HepG2 (cell line): ENCODE measurements around the gene INSRR. TPM values are rescaled to one million over a fixed set of nuclear protein-coding genes. Genes with fewer than 3 reads are reported as not detected.

Source experiments
- ATAC-seq: fragments of 200-7000 bp; cut with Tn5 transposase; 3 replicates; pipeline ENCODE4 v1.9.1; 2020; ENCODE audit warnings: mild to moderate bottlenecking, moderate library complexity
- BruUV-seq: library from RNA; stranded (reverse); fragments of 400-500 nt; replicated peaks from 2 replicates; lab custom pipeline; 2021; lab: Mats Ljungman, UMichigan
- CTCF ChIA-PET: fragments of 300-600 bp; formaldehyde crosslinking; extraction: SDS; loops from one replicate; lab custom pipeline; 2021; ENCODE audit warnings: low total read pairs, inconsistent platforms, low intra/inter-chr PET ratio; lab: Yijun Ruan, JAX
- POLR2A ChIA-PET: fragments of 350-600 bp; sonication (Branson Sonifier 250); formaldehyde crosslinking; loops from one replicate; lab custom pipeline; 2020; ENCODE audit warnings: antibody characterized with exemption, inconsistent platforms; lab: Yijun Ruan, JAX
- DNase-seq: peaks from one replicate; pipeline ENCODE4 v3.0.0-alpha.2; 2015; ENCODE audit warnings: low spot score
- FAIRE-seq: peaks from 3 replicates; lab custom pipeline; 2011; peaks lifted over from hg19 to GRCh38; lab: Jason Lieb, UNC
- H2AFZ ChIP-seq: one replicate; pipeline ENCODE4 v1.6.1; 2011; ENCODE audit warnings: low read length, inconsistent platforms
- H3K27ac ChIP-seq: fragments of 300-600 bp; 3 replicates; pipeline ENCODE4 v1.8.0; 2011; ENCODE audit warnings: mixed run types, mild to moderate bottlenecking, mixed read lengths, low read length, inconsistent platforms; ENCODE audit not compliant: insufficient read depth; ENCODE audit errors: extremely low read length
- H3K27me3 ChIP-seq, 2 experiments: fragments of 200-600 bp in 1 of 2; 2 replicates in 1 of 2; 3 replicates in 1 of 2; pipeline versions ENCODE4 v1.6.0 to v1.8.0; 2011; ENCODE audit warnings: low read length in 2 of 2, mild to moderate bottlenecking in 2 of 2, moderate library complexity in 2 of 2, inconsistent platforms in 1 of 2; ENCODE audit not compliant: insufficient read depth in 2 of 2, control insufficient read depth in 1 of 2
- H3K36me3 ChIP-seq, 2 experiments: fragments of 200-600 bp in 1 of 2; replicated peaks in 1 of 2; 2 replicates in 1 of 2; 3 replicates in 1 of 2; pipeline versions ENCODE4 v1.5.1 to v1.8.0; 2011; ENCODE audit warnings: low read length in 2 of 2, inconsistent platforms in 1 of 2; ENCODE audit not compliant: insufficient read depth in 2 of 2, control insufficient read depth in 1 of 2
- H3K4me1 ChIP-seq: 2 replicates; pipeline ENCODE4 v1.5.1; 2012; ENCODE audit warnings: low read length, inconsistent platforms; ENCODE audit not compliant: insufficient read depth
- H3K4me2 ChIP-seq: 2 replicates; pipeline ENCODE4 v1.6.0; 2011; ENCODE audit warnings: low read depth, low read length, inconsistent platforms
- H3K4me3 ChIP-seq, 3 experiments: fragments of 200-600 bp in 1 of 3; sonication (generic), shearing (Covaris generic) in 1 of 3; replicated peaks in 1 of 3; 2 replicates each; pipeline ENCODE4 v1.5.1; 2011 to 2016; ENCODE audit warnings: low read length in 3 of 3, inconsistent platforms in 2 of 3, low read depth in 2 of 3, mild to moderate bottlenecking in 2 of 3, control low read depth in 1 of 3, mixed read lengths in 1 of 3; ENCODE audit not compliant: insufficient read depth in 1 of 3
- H3K79me2 ChIP-seq: one replicate; pipeline ENCODE4 v1.6.1; 2011; ENCODE audit warnings: low read length, inconsistent platforms; ENCODE audit not compliant: insufficient read depth
- H3K9ac ChIP-seq: 2 replicates; pipeline ENCODE4 v1.6.0; 2011; ENCODE audit warnings: mild to moderate bottlenecking, low read depth, low read length, inconsistent platforms; ENCODE audit not compliant: insufficient read depth
- H3K9me3 ChIP-seq: 2 replicates; pipeline ENCODE4 v1.5.1; 2012; ENCODE audit warnings: mild to moderate bottlenecking, low read length
- H4K20me1 ChIP-seq: 2 replicates; pipeline ENCODE4 v1.6.0; 2011; ENCODE audit warnings: inconsistent platforms, mild to moderate bottlenecking, low read length, moderate library complexity; ENCODE audit not compliant: insufficient read depth
- THAP11 ChIP-seq: IDR thresholded peaks from 2 replicates; pipeline ENCODE4 v1.6.1; 2016; ENCODE audit warnings: missing biosample characterization, missing genetic modification reagents
- ZFP90 ChIP-seq: sonication (generic); formaldehyde crosslinking; IDR thresholded peaks from 2 replicates; pipeline ENCODE4 v1.8.0; 2022; ENCODE audit warnings: missing genetic modification reagents, mild to moderate bottlenecking, inconsistent platforms, borderline replicate concordance
- WGBS: methylation state at CpG from one replicate; pipeline ENCODE4 v1.1.6; 2017; ENCODE audit warnings: low lambda C conversion rate; 5-methylcytosine and 5-hydroxymethylcytosine counted together
- in situ Hi-C: cut with HindIII; loops from 2 replicates; pipeline ENCODE4 v1.10.0; 2017; ENCODE audit warnings: low pct_unique_long_range_greater_than_20kb; ENCODE audit not compliant: extremely low pct_ligation_motif_present
- intact Hi-C: fragments of 100-400 bp; cut with micrococcal nuclease; formaldehyde crosslinking; loops from one replicate; pipeline ENCODE4 v1.10.0; 2022; ENCODE audit not compliant: unreplicated experiment
- polyA plus RNA-seq, 8 experiments: library from polyadenylated mRNA; depleted of rRNA in 3 of 8; stranded (reverse) in 7 of 8; unstranded in 1 of 8; fragments of >200 nt; fragmentation: Illumina TruSeq in 4 of 8; extraction: Trizol in 4 of 8; gene quantifications; 2 replicates each; pipeline versions ENCODE4 v1.2.1 to v1.2.3, GENCODE V29; 2011 to 2016; ENCODE audit warnings: low read depth in 4 of 8, missing spikeins in 1 of 8, mixed read lengths in 1 of 8; ENCODE audit not compliant: insufficient read depth in 1 of 8
- total RNA-seq, 5 experiments: library from RNA; depleted of rRNA; stranded (reverse); fragments of >200 nt; fragmentation: Illumina TruSeq; extraction: Trizol; gene quantifications; 2 replicates each; pipeline ENCODE4 v1.2.3, GENCODE V29; 2016; ENCODE audit warnings: low read depth in 1 of 5
- TF ChIP-seq, protein P1 (sequence below): IDR thresholded peaks from 2 replicates; pipeline ENCODE4 v1.6.1; 2016; ENCODE audit warnings: missing compliant biosample characterization, missing genetic modification reagents, borderline replicate concordance
- TF ChIP-seq, protein P2 (sequence below): sonication (generic); formaldehyde crosslinking; IDR thresholded peaks from 2 replicates; pipeline ENCODE4 v1.4.0; 2020; ENCODE audit warnings: missing genetic modification reagents, borderline replicate concordance

INSRR gene
- total and polyA plus RNA-seq, 2 of the 13 experiments (the other 11 are each of a cell fraction or from before 2014, with no cell fraction given) = not detected

DNA sequence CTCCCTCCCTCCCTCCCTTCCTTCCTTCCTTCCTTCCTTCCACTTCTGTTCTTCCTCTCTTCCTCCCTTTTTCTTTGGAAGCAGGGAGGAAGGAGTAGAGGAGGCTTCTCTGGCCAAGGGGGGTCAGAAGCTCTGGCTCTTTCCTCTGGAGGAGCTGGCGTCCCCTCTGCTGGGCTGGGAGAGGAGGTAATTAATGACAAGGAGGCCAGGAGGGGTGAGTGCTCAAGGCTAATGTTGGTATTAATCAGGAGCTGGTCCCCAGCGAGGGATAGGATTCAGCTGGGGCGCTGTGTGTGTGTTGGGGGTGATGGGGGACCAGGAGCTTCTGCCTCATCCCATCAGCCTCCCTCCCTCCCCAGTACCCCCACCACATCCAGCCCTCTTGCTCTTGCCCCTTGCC lies 28.4 kb upstream of the INSRR start:
- no peak overlapping the region for H3K4me2 ChIP-seq
- FAIRE-seq = no peak
- 0% methylated on average over 2 of the region's 3 CpGs for WGBS
- in situ Hi-C loops = no loop called here
- TF ChIP-seq THAP11 (CRISPR knock-in tag) (no peak), ZFP90 (no peak)
- TF ChIP-seq, protein P1, sequence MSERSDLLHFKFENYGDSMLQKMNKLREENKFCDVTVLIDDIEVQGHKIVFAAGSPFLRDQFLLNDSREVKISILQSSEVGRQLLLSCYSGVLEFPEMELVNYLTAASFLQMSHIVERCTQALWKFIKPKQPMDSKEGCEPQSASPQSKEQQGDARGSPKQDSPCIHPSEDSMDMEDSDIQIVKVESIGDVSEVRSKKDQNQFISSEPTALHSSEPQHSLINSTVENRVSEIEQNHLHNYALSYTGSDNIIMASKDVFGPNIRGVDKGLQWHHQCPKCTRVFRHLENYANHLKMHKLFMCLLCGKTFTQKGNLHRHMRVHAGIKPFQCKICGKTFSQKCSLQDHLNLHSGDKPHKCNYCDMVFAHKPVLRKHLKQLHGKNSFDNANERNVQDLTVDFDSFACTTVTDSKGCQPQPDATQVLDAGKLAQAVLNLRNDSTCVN (CRISPR knock-in tag) = no peak
- TF ChIP-seq, protein P2, sequence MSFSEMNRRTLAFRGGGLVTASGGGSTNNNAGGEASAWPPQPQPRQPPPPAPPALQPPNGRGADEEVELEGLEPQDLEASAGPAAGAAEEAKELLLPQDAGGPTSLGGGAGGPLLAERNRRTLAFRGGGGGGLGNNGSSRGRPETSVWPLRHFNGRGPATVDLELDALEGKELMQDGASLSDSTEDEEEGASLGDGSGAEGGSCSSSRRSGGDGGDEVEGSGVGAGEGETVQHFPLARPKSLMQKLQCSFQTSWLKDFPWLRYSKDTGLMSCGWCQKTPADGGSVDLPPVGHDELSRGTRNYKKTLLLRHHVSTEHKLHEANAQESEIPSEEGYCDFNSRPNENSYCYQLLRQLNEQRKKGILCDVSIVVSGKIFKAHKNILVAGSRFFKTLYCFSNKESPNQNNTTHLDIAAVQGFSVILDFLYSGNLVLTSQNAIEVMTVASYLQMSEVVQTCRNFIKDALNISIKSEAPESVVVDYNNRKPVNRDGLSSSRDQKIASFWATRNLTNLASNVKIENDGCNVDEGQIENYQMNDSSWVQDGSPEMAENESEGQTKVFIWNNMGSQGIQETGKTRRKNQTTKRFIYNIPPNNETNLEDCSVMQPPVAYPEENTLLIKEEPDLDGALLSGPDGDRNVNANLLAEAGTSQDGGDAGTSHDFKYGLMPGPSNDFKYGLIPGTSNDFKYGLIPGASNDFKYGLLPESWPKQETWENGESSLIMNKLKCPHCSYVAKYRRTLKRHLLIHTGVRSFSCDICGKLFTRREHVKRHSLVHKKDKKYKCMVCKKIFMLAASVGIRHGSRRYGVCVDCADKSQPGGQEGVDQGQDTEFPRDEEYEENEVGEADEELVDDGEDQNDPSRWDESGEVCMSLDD (CRISPR knock-in tag) = no peak
- TF ChIP-seq, all 625 proteins: peak for 0
- Histone ChIP-seq H3K27ac (no peak overlapping the region), H3K9ac (no peak overlapping the region), H3K27me3 (peaks cover 2 to 71% of the 10 kb centered on the region in 2 experiments), H3K36me3 (no peaks in the 10 kb centered on the region), H3K4me3 (no peak overlapping the region), H2AFZ (no peak overlapping the region), H3K9me3 (no peaks in the 10 kb centered on the region), H3K79me2 (no peaks in the 10 kb centered on the region), H3K4me1 (no peaks in the 10 kb centered on the region), H4K20me1 (no peaks in the 10 kb centered on the region)
- POLR2A ChIA-PET = no interaction called here
- CTCF ChIA-PET = no interaction called here
- ATAC-seq (no peak), DNase-seq (no peak)
- intact Hi-C loops = no loop called here
- no TSS peak for BruUV-seq
